ENCODE measurements around the gene LMTK3. TPM values are rescaled to one million over a fixed set of nuclear protein-coding genes. Genes with fewer than 3 reads are reported as not detected.

LMTK3 gene
- total and polyA plus RNA-seq, 2 of the 4 experiments (the other 2 are of a cell fraction), result 0.18 to 0.87 TPM

- H2AK5ac ChIP-seq (ENCODE audit: low read depth, low read length), result no peak overlapping the region
- no peak overlapping the region for H2BK5ac ChIP-seq (ENCODE audit: low read depth, low read length, poor library complexity, severe bottlenecking)
- CTCF ChIA-PET, result no interaction called here
- H3K4ac ChIP-seq (ENCODE audit: low read depth, low read length), result no peak overlapping the region
- no peaks in the 10 kb centered on the region; the same call in 1 of the 2 replicates for H4K20me1 ChIP-seq (ENCODE audit: insufficient read depth, low read length)
- H4K8ac ChIP-seq (ENCODE audit: low read depth in 2 of 2, low read length in 2 of 2), result no peak overlapping the region
- no peak for DNase-seq
- H3K56ac ChIP-seq (ENCODE audit: extremely low read depth, insufficient read depth, low read length), result no peak overlapping the region
- H2BK20ac ChIP-seq (ENCODE audit: low read depth, low read length), result no peak overlapping the region
- H3K27me3 ChIP-seq (ENCODE audit: control insufficient read depth, insufficient read depth, low read length), result peaks cover 44% of the 10 kb centered on the region
- no peak overlapping the region for H3K9ac ChIP-seq (ENCODE audit: low read depth, low read length)
- POLR2A ChIA-PET (ENCODE audit: unreplicated experiment), result no interaction called here
- no peaks in the 10 kb centered on the region; the same call in 1 of the 2 replicates for H3K9me1 ChIP-seq (ENCODE audit: insufficient read depth, low read length)
- BruUV-seq (replicated peaks), result no TSS peak
- dilution Hi-C loops (cut with HindIII; ENCODE audit: low sequenced_read_pairs, unreplicated experiment) (no loop called here), in situ Hi-C loops (cut with MboI; ENCODE audit: low sequenced_read_pairs) (no loop called here), intact Hi-C loops (cut with micrococcal nuclease) (no loop called here)
- H3K27ac ChIP-seq (ENCODE audit: insufficient read depth, low read length), result no peak overlapping the region
- H3K79me1 ChIP-seq (ENCODE audit: low read depth in 1 of 2, low read length in 2 of 2), result peaks cover 0 to 9% of the 10 kb centered on the region in 2 experiments; a peak in 1 of 4 replicates
- H3K36me3 ChIP-seq (ENCODE audit: control insufficient read depth, insufficient read depth, low read length), result no peaks in the 10 kb centered on the region
- no peak overlapping the region for H2BK15ac ChIP-seq (ENCODE audit: low read depth, low read length)
- ATAC-seq (ENCODE audit: low read depth), result no peak
- no peak overlapping the region for H4K91ac ChIP-seq (ENCODE audit: insufficient read depth, low read depth, low read length)
- no peak overlapping the region for H2AK9ac ChIP-seq (replicated peaks; ENCODE audit: low read depth, low read length, poor library complexity)
- H4K5ac ChIP-seq (ENCODE audit: low read depth, low read length), result no peak overlapping the region
- no peak overlapping the region for H2AFZ ChIP-seq (replicated peaks; ENCODE audit: low read length, poor library complexity)
- TF ChIP-seq POLR2A (IDR thresholded peaks at IDR 0.05; ENCODE audit: low read depth, low read length) (no peak), CHD1 (IDR thresholded peaks at IDR 0.05; ENCODE audit: low read depth, low read length) (no peak), BHLHE40 (IDR thresholded peaks at IDR 0.05; ENCODE audit: low read depth, low read length) (no peak), ELK1 (IDR thresholded peaks at IDR 0.05; ENCODE audit: borderline replicate concordance, low read depth, low read length) (no peak), MAFK (IDR thresholded peaks at IDR 0.05; ENCODE audit: low read depth, low read length) (no peak), FOS (IDR thresholded peaks at IDR 0.05; ENCODE audit: low read depth, low read length) (no peak), RCOR1 (IDR thresholded peaks at IDR 0.05; ENCODE audit: insufficient replicate concordance, low read length) (no peak), USF2 (IDR thresholded peaks at IDR 0.05; ENCODE audit: low read depth, low read length) (no peak), NFE2L2 (IDR thresholded peaks at IDR 0.05; ENCODE audit: low read depth, low read length) (no peak), CTCF (conservative IDR thresholded peaks at IDR 0.05; ENCODE audit: low read depth, low read length) (no peak), SMC3 (IDR thresholded peaks at IDR 0.05; ENCODE audit: low read depth, low read length) (no peak), RAD21 (IDR thresholded peaks at IDR 0.05; ENCODE audit: low read length) (no peak), MXI1 (IDR thresholded peaks at IDR 0.05; ENCODE audit: borderline replicate concordance, low read depth, low read length) (no peak), MAZ (IDR thresholded peaks at IDR 0.05; ENCODE audit: borderline replicate concordance, low read depth, low read length) (no peak), RFX5 (IDR thresholded peaks at IDR 0.05; ENCODE audit: low read depth, low read length) (no peak), CEBPB (IDR thresholded peaks at IDR 0.05; ENCODE audit: low read depth, low read length) (no peak)
- no peak overlapping the region for H3K4me2 ChIP-seq (ENCODE audit: low read depth, low read length)
- H3K23ac ChIP-seq (ENCODE audit: low read depth, low read length), result no peak overlapping the region
- H3K18ac ChIP-seq (ENCODE audit: low read depth, low read length), result no peak overlapping the region
- H3K14ac ChIP-seq (replicated peaks; ENCODE audit: low read depth, low read length), result no peak overlapping the region
- no peak overlapping the region for H3K4me3 ChIP-seq (ENCODE audit: insufficient read depth, low read depth, low read length)
- 45% methylated on average over 9 of the region's 59 CpGs; no CpG with 5 or more reads in 1 of the 2 experiments for WGBS, 2 experiments (ENCODE audit: extremely low coverage in 2 of 2, insufficient read length in 1 of 2)
- H3K9me3 ChIP-seq (ENCODE audit: control insufficient read depth, insufficient read depth, low read length), result no peaks in the 10 kb centered on the region
- peaks cover 3% of the 10 kb centered on the region; the same call in 1 of the 2 replicates for H3K4me1 ChIP-seq (ENCODE audit: control insufficient read depth, insufficient read depth, low read length)
- no peak overlapping the region for H2BK120ac ChIP-seq (ENCODE audit: low read depth, low read length)
These were observed 12.9 kb downstream of the LMTK3 start for GRCh38 chr19:48498595-48499311.

All from IMR-90 (cell line).